T-helper 1 cell treated with Interleukin-12 subunit alpha and Interleukin-12 subunit beta and Interleukin-4 antibody, amounts not matched to agents 30 μg/mL and 1 μg/mL, for 36 hours (primary cell): ENCODE results near the gene BLVRA.
"Not testable (repeated sequence)": the region's sequence is repeated elsewhere in the genome, so short reads cannot be mapped to it uniquely, and the experiment has no call there.

Source experiments
- H3K27ac Mint-ChIP-seq: one replicate; pipeline ENCODE4 v1.8.0; 2021; ENCODE audit warnings: mild to moderate bottlenecking, mixed read lengths
- H3K27me3 Mint-ChIP-seq: one replicate; pipeline ENCODE4 v1.8.0; 2021; ENCODE audit warnings: low read depth, mixed read lengths
- H3K36me3 Mint-ChIP-seq: one replicate; pipeline ENCODE4 v1.8.0; 2021; ENCODE audit warnings: low read depth, mixed read lengths
- H3K4me1 Mint-ChIP-seq: one replicate; pipeline ENCODE4 v1.8.0; 2021; ENCODE audit warnings: low read depth, mixed read lengths
- H3K4me3 Mint-ChIP-seq: one replicate; pipeline ENCODE4 v1.8.0; 2021; ENCODE audit warnings: mild to moderate bottlenecking, moderate library complexity, mixed read lengths
- H3K9me3 Mint-ChIP-seq: one replicate; pipeline ENCODE4 v1.8.0; 2021; ENCODE audit warnings: mixed read lengths

BLVRA gene

DNA sequence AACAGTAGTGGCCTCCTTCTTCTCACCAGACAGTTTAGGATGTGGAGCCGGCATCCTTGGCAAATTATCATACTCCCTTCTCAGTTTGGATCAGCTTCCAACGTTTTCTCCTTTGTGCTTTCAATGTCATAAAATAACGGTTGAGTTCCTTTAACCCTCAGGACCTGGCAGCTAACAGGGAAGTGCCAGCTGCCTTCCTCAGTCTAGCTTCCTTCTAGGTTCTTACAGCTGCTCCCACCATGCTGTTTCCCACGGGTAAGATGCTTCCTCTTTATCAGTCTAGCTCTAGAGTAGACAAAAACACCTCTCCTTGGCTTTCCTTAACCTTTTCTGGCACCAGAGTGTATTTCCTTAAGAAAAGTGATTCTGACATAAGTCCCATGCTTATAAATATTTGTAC, 33.2 kb downstream of the BLVRA start:
- no peaks in the 10 kb centered on the region for H3K9me3 Mint-ChIP-seq
- H3K36me3 Mint-ChIP-seq, result peaks cover 24% of the 10 kb centered on the region
- no peak overlapping the region for H3K4me3 Mint-ChIP-seq
- H3K27me3 Mint-ChIP-seq, result no peaks in the 10 kb centered on the region
- no peak overlapping the region for H3K27ac Mint-ChIP-seq
- H3K4me1 Mint-ChIP-seq, result peaks cover 4% of the 10 kb centered on the region

DNA sequence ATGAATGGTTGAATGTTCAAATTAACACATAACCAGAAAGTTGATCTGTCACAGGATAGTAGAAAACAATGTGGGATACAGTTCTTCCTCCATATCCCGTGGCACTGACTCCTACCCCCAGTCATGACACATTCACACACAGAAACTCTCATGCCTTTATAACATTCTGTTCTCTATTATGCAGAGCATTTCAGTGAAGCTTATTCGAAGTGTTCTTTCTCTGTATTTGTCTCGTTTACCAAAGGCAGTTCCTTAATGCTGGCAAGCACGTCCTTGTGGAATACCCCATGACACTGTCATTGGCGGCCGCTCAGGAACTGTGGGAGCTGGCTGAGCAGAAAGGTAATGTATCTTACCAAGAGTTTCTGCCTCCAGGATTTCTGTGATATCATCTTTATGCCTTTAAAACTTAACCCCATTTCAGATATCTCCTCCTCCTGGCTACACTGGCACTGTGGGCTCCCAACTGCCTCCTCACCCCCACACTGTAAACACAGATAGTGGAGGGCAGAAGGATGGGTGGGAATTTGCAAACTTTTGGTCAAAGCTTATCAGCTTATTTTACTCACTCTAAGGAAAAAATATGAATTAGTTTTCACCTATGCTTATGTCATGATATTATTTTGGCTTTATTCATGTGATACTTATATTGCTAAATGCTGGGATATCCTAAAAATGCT, 34.1 kb downstream of the BLVRA start:
- peaks cover 24% of the 10 kb centered on the region for H3K36me3 Mint-ChIP-seq
- peaks cover 4% of the 10 kb centered on the region for H3K4me1 Mint-ChIP-seq
- H3K27ac Mint-ChIP-seq, result no peak overlapping the region

DNA sequence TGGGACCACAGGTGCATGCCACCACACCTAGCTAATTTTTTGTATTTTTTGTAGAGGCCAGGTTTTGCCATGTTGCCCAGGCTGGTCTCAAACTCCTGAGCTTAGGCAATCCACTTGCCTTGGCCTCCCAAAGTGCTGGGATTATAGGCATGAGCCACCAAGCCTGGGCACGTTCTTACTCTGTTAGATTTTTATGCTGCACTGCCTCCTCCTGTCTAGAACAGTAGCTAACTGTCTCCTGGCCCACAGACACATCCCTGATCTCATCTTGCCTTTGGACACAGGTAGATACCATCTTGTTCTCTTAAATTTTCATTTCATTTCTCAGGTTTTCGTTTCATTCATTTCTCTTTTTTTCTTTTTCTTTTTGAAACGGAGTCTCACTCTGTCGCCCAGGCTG, 41.1 kb downstream of the BLVRA start:
- no peaks in the 10 kb centered on the region for H3K9me3 Mint-ChIP-seq
- H3K36me3 Mint-ChIP-seq, result peaks cover 10% of the 10 kb centered on the region
- no peak overlapping the region for H3K27ac Mint-ChIP-seq
- H3K4me3 Mint-ChIP-seq, result no peak overlapping the region
- no peaks in the 10 kb centered on the region for H3K4me1 Mint-ChIP-seq
- no peaks in the 10 kb centered on the region for H3K27me3 Mint-ChIP-seq

More for the DNA sequence above, 34.1 kb downstream of the BLVRA start:
- H3K9me3 Mint-ChIP-seq, result no peaks in the 10 kb centered on the region
- no peak overlapping the region for H3K4me3 Mint-ChIP-seq
- no peaks in the 10 kb centered on the region for H3K27me3 Mint-ChIP-seq

DNA sequence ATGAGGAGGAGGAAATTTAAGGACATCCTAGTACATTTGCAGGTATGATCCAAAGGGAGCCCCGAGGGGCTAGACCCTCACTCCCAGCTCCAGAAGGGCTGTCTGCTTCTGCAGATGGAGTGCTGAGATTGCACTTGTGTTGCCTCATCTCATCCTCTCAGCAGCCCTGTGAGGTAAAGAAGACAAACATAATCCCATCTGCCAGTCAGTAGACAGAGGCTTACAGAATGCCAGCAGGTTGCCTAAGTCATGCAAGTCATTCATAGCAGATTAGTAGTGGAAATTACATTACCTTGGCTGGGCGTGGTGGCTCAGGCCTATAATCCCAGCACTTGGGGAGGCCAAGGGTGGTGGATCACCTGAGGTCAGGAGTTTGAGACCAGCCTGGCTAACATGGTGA, 45.4 kb downstream of the BLVRA start:
- no peak overlapping the region for H3K27ac Mint-ChIP-seq
- H3K4me3 Mint-ChIP-seq, result no peak overlapping the region
- H3K4me1 Mint-ChIP-seq, result no peaks in the 10 kb centered on the region
- H3K36me3 Mint-ChIP-seq, result peaks cover 19% of the 10 kb centered on the region
- no peaks in the 10 kb centered on the region for H3K27me3 Mint-ChIP-seq
- H3K9me3 Mint-ChIP-seq, result no peaks in the 10 kb centered on the region

DNA sequence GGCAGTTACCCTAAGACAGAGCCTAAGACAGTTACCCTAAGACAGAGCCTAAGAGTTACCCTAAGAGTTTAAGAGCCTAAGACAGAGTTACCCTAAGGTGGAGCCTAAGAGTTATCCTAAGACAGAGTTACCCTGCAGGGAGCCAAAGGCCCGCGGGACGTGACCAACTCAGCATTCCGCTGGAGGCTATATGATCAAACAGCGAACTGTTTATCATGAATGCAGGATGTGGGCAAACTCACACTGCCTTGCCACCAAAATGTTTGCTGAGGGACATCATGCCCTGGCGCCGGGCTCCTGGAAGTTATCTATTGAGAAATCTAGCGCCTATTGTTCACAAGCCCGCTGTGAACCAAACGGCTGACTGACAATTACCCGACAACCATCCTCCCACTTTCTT, 49.9 kb downstream of the BLVRA start:
- Mint-ChIP-seq H3K36me3 (peaks cover 16% of the 10 kb centered on the region), H3K4me3 (no peak overlapping the region), H3K4me1 (no peaks in the 10 kb centered on the region), H3K27me3 (no peaks in the 10 kb centered on the region), H3K9me3 (no peaks in the 10 kb centered on the region), H3K27ac (no peak overlapping the region)

DNA sequence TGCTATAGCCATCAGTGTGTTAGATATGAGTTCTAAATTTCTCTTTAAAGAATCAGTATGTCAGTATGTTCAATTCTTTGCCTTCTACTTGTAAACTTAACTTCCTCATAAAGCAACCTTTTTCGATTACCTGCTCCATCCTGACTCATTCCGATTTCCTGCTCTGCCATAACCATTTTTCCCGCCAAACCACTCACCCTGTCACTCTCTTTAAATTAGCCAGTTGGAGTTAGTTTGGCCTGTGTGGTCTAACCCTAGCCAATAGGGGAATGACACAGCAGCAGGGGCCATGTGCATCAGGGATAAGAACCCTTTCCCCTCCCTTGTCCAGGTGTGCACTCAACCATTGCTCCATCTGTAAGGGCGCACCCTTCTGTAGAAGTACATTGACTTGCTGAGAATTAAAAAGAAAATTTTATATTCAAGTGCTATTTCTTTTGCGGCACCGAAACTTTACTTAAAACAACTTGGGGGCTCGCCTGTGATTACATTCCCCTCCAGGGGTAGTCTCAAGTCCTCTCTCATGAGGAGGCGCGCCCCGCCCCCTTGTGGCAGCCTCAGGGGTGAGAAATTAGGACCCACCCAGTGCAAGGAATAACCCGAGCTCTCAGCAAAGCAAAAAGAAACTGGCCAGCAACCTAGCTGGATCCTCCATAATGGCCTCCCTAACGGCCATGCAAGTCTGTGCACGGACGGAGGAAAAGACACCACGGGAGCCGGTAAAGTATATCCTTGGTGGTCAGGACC, 51.9 kb downstream of the BLVRA start:
- not testable (repeated sequence) for H3K4me3 Mint-ChIP-seq, H3K27ac Mint-ChIP-seq

DNA sequence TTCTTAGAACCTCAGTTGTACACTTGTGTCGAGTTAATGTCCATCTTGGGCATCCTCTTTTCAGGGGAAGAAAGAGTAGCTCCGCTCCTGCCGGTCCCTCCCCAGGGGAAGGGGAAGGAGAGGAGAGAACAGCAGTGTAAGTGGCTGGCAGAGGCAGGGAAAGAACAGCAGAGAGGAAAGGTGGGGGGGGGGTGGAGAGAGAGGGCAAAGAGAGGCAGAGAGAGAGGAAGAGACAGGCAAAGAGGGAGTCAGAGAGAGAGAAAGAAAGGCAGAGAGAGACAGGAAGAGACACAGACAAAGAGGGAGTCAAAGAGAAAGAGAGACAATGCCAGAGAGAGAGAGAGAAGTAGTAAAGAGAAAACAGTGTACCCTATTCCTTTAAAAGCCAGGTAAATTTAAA, 56.9 kb downstream of the BLVRA start:
- Mint-ChIP-seq H3K27ac (no peak overlapping the region), H3K4me3 (no peak overlapping the region), H3K9me3 (no peaks in the 10 kb centered on the region), H3K36me3 (no peaks in the 10 kb centered on the region), H3K27me3 (peaks cover 32% of the 10 kb centered on the region), H3K4me1 (peaks cover 2% of the 10 kb centered on the region)

More for the DNA sequence above, 51.9 kb downstream of the BLVRA start:
- not testable (repeated sequence) for H3K4me1 Mint-ChIP-seq, H3K27me3 Mint-ChIP-seq, H3K9me3 Mint-ChIP-seq
- peaks cover 11% of the 10 kb centered on the region for H3K36me3 Mint-ChIP-seq

DNA sequence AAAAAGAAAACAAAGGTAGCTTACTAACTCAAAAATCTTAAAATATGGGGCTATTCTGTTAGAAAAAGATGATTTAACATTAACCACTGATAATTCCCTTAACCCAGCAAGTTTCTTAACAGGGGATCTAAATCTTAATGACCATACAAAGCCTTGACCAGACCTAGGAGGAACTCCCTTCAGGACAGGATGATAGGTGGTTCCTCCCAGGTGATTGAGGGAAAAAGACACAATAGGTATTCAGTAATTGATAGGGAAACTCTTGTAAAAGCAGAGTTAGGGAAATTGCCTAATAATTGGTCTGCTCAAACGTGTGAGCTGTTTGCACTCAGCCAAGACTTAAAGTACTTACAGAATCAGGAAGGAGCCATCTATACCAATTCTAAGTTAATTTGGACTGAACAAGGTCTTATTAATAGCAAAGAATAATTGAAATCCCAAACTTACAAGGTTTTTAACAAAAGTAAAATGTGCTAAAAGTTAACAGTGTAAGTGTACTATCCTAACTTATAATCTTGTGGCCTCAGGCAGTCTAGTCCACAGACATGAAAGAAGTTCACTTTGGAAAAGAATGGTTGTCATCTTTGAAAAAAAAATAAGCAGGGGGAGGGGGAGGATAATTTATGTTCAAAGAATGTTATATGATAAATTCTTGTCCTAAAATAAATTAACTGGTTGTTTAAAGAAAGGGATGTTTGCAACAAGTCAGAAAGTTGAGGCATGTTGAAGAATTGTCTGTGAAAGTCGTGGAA, 57.7 kb downstream of the BLVRA start:
- not testable (repeated sequence) for H3K4me3 Mint-ChIP-seq, H3K9me3 Mint-ChIP-seq, H3K27ac Mint-ChIP-seq, H3K4me1 Mint-ChIP-seq, H3K36me3 Mint-ChIP-seq
- peaks cover 36% of the 10 kb centered on the region for H3K27me3 Mint-ChIP-seq

DNA sequence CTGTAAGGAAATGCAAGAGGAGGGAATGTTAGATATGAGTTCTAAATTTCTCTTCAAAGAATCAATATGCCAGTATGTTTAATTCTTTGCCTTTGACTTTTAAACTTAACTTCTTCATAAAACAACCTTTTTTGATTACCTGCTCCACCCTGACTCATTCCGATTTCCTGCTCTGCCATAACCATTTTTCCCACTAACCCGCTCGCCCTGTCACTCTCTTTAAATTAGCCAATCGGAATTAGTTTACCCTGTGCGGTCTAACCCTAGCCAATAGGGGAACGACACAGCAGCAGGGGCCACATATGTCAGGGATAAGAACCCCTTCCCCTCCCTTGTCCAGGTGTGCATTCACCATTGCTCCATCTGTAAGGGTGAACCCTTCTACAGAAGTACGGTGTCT, 64.9 kb downstream of the BLVRA start:
- peaks cover 58% of the 10 kb centered on the region for H3K27me3 Mint-ChIP-seq
- not testable (repeated sequence) for H3K4me1 Mint-ChIP-seq, H3K27ac Mint-ChIP-seq, H3K4me3 Mint-ChIP-seq, H3K36me3 Mint-ChIP-seq, H3K9me3 Mint-ChIP-seq

DNA sequence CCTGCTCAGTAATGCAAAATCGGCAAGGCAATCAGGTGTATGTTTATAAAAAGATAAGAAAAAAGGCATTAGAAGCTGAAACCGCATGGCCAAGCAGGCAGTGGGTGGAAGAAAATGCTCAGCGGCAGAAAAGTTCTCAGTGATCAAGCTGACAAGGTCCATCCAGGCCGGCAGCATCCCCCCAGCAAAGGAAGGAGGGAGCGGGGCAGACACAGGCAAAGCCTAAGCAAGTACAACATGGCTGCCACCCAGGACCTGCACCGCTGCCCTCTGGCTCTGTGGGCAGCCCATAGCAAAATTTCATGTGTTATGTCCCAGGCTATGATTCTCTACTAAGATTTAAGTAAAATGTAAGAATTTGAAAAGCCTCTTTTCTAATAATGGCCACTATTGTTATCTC, 65.5 kb downstream of the BLVRA start:
- H3K36me3 Mint-ChIP-seq, result no peaks in the 10 kb centered on the region
- no peak overlapping the region for H3K4me3 Mint-ChIP-seq
- no peaks in the 10 kb centered on the region for H3K9me3 Mint-ChIP-seq
- peaks cover 62% of the 10 kb centered on the region for H3K27me3 Mint-ChIP-seq
- no peak overlapping the region for H3K27ac Mint-ChIP-seq
- no peaks in the 10 kb centered on the region for H3K4me1 Mint-ChIP-seq

DNA sequence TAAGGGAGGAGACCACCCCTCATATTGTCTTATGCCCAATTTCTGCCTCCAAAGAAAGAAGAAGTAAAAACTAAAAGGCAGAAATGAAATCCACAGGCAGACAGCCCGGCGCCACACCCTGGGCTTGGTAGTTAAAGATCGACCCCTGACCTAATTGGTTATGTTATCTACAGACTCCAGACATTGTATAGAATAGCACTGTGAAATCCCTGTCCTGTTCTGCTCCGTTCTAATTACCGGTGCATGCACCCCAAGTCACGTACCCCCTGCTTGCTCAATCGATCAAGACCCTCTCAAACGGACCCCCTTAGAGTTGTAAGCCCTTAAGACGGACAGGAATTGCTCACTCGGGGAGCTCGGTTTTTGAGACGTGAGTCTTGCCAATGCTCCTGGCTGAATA, 66.0 kb downstream of the BLVRA start:
- not testable (repeated sequence) for H3K27ac Mint-ChIP-seq
- peaks cover 63% of the 10 kb centered on the region for H3K27me3 Mint-ChIP-seq

DNA sequence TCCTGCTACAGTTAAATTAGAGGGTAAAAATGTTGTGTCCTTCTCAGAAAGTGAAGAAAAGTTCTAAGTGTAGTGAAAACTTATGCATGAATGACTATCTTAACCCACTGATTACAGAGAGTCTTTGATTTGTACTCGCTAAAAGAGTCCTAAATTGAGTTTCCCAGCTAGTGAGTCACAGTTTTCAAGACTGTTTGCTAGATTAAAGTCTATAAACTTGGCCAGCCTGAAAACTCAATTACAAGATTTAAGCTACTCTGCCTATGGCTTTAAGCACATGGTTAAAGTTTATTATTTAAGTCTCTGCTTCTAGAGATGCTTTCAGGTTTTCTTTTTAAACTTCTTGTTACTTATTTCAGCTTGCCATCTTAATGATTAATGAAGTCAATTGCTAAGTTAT, 66.5 kb downstream of the BLVRA start:
- no peaks in the 10 kb centered on the region for H3K9me3 Mint-ChIP-seq
- no peak overlapping the region for H3K4me3 Mint-ChIP-seq
- peaks cover 59% of the 10 kb centered on the region for H3K27me3 Mint-ChIP-seq
- no peaks in the 10 kb centered on the region for H3K36me3 Mint-ChIP-seq
- no peak overlapping the region for H3K27ac Mint-ChIP-seq
- no peaks in the 10 kb centered on the region for H3K4me1 Mint-ChIP-seq

More for the DNA sequence above, 66.0 kb downstream of the BLVRA start:
- not testable (repeated sequence) for H3K4me1 Mint-ChIP-seq, H3K9me3 Mint-ChIP-seq, H3K4me3 Mint-ChIP-seq, H3K36me3 Mint-ChIP-seq

DNA sequence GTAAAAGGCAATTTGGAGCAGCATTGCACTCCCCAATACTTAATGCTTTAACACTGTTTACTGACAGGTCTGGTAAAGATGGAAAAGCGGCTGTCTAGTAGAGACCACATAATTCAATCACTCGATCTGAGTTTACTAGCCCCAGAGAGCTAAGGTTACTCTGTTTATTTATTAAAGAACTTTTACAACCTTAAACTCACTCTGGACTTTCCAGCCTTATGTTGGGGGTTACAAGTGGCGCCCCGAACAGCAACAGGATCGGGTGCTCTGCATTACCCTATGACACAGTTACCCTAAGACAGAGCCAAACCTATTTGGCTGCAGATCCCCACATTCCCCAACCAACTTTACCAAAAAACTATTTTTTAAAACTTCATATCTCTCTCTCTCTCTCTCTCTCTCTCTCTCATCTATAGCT, 66.9 kb downstream of the BLVRA start:
- Mint-ChIP-seq H3K4me1 (no peaks in the 10 kb centered on the region), H3K9me3 (no peaks in the 10 kb centered on the region), H3K4me3 (no peak overlapping the region), H3K27ac (no peak overlapping the region), H3K27me3 (peaks cover 55% of the 10 kb centered on the region), H3K36me3 (no peaks in the 10 kb centered on the region)

DNA sequence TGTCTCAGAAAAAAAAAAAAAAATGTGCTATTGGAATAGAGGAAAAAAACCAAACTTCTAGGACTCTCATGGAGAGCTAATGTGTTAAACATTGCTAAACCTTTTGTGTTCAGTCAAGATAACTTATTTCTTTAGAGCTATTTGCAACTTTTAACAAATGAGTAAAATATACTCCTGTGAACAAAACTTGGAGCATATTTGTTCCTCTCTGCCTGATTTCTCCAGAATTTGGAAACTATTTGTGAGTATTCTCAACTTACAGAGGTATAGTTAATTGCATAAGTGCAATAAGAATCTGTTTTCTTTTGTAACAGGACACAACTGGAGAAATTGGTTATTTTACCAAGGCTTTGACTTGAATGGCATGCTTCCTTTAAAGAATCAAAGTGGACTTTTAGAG, 72.4 kb downstream of the BLVRA start:
- not testable (repeated sequence) for H3K4me3 Mint-ChIP-seq, H3K36me3 Mint-ChIP-seq, H3K27ac Mint-ChIP-seq
- peaks cover 17% of the 10 kb centered on the region for H3K9me3 Mint-ChIP-seq
- peaks cover 25% of the 10 kb centered on the region for H3K27me3 Mint-ChIP-seq
- peaks cover 11% of the 10 kb centered on the region for H3K4me1 Mint-ChIP-seq
